BJ (cell line): ENCODE data around the gene RSPO4. TPM values are rescaled to one million over a fixed set of nuclear protein-coding genes. Genes with fewer than 3 reads are reported as not detected.

Source experiments
- CTCF ChIA-PET: fragments of 350-600 bp; formaldehyde crosslinking; extraction: SDS; loops from one replicate; lab custom pipeline; 2021; ENCODE audit warnings: antibody characterized with exemption, inconsistent platforms; lab: Yijun Ruan, JAX
- POLR2A ChIA-PET: fragments of 300-600 bp; sonication (Branson Sonifier 250); formaldehyde crosslinking; extraction: SDS; loops from one replicate; lab custom pipeline; 2021; ENCODE audit warnings: antibody characterized with exemption; lab: Charles Lee
- DNase-seq: peaks from one replicate; pipeline ENCODE4 v3.0.0-alpha.2; 2011; ENCODE audit warnings: low read depth
- H3K27me3 ChIP-seq: 2 replicates; pipeline ENCODE4 v1.6.0; 2011; ENCODE audit warnings: low read length; ENCODE audit not compliant: control insufficient read depth, insufficient read depth
- H3K36me3 ChIP-seq: 2 replicates; pipeline ENCODE4 v1.5.1; 2011; ENCODE audit warnings: low read length; ENCODE audit not compliant: control insufficient read depth, insufficient read depth
- H3K4me3 ChIP-seq: 2 replicates; pipeline ENCODE4 v1.5.1; 2011; ENCODE audit warnings: low read depth, mild to moderate bottlenecking, control low read depth, low read length
- CTCF ChIP-seq: IDR thresholded peaks from 2 replicates; pipeline ENCODE4 v1.5.1; 2011; ENCODE audit warnings: low read depth, mild to moderate bottlenecking, control low read depth, inconsistent platforms, low read length, moderate library complexity; ENCODE audit not compliant: insufficient read depth
- polyA plus RNA-seq: library from polyadenylated mRNA; depleted of rRNA; stranded (reverse); fragments of >200 nt; gene quantifications from 2 replicates; pipeline ENCODE4 v1.2.3, GENCODE V29; 2011

RSPO4 gene
- polyA plus RNA-seq, 1 experiment, result 0.52 TPM

DNA sequence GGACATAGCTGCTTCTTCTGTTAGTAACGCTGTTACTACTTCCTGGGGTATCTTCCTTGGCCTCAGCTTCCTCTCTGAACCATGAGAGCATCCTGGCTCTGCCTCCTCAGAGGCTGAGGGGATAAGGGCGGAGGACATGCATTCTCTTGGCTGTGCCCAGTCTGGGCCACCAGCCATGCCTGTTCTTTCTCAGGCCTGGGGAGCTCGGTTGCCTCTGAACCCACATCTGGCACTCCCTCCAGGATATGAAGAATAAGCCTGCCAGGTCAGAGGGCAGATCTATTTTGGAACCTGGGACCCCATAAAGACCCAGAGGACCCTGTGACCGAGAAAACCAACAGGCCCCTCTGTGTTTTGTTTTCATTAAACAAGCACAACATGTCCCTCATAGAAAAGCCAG, 79.3 kb downstream of the RSPO4 start:
- H3K4me3 ChIP-seq, result no peak overlapping the region
- no peak for TF ChIP-seq CTCF
- H3K27me3 ChIP-seq, result no peaks in the 10 kb centered on the region
- no peak for DNase-seq
- H3K36me3 ChIP-seq, result no peaks in the 10 kb centered on the region
- POLR2A ChIA-PET, result no interaction called here
- CTCF ChIA-PET, result no interaction called here

DNA sequence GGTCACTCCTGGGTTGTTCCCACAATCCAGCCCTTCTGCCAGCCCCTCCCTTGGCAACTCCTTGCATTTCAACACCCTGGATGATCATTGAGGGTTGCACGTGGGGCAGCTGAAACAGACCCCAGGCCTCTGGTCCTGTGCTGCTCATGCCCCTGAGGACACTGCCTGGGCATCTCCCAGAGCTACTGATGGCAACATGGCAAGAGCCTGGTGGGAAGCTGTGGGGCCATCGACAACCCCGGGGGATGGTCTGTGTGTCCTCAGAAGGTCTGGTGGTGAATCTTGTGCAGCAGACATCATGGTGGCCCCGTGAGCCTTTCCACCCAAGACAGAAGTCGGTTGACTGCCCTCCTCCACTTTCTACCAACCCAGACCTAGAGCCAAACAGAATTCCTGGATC, 81.0 kb downstream of the RSPO4 start:
- no peak for TF ChIP-seq CTCF
- CTCF ChIA-PET, result no interaction called here
- H3K27me3 ChIP-seq, result peaks cover 2% of the 10 kb centered on the region; the same call in 1 of the 2 replicates
- H3K4me3 ChIP-seq, result no peak overlapping the region
- no peak for DNase-seq
- POLR2A ChIA-PET, result no interaction called here
- no peaks in the 10 kb centered on the region for H3K36me3 ChIP-seq

DNA sequence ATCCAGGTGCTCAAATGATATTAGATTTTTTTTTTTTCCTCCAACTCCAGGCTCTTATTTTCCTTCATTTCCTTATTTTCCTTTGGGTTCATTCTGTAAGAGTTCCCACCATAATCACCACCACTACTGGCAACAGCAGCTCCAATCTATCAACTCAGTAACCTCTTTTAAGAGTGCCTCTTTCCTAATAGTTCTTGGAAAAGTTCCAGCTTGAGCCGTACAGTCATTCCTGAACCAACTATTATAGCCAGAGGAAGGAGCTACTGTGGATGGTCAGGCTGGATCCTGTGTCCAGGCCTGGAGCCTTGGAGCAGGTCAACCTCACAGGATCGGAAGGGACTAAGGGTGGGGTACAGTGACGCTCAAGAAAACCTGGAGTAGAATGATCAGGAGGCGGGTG, 81.8 kb downstream of the RSPO4 start:
- POLR2A ChIA-PET, result no interaction called here
- Histone ChIP-seq H3K4me3 (no peak overlapping the region), H3K36me3 (no peaks in the 10 kb centered on the region), H3K27me3 (peaks cover 2% of the 10 kb centered on the region; the same call in 1 of the 2 replicates)
- TF ChIP-seq CTCF, result no peak
- CTCF ChIA-PET, result interaction anchor here (0.6 kb wide), 1 partner anchor 85 kb away, joined by 3 read pairs; no protein-coding TSS in a partner anchor
- no peak for DNase-seq

- TF ChIP-seq CTCF, result no peak
- ChIA-PET CTCF (interaction anchor here (0.6 kb wide), 1 partner anchor 84 kb away, joined by 3 read pairs; no protein-coding TSS in a partner anchor), POLR2A (no interaction called here)
- Histone ChIP-seq H3K27me3 (peaks cover 2% of the 10 kb centered on the region; the same call in 1 of the 2 replicates), H3K36me3 (no peaks in the 10 kb centered on the region), H3K4me3 (no peak overlapping the region)
- DNase-seq, result no peak
Observed at GRCh38 chr20:919491-919916, 82.6 kb downstream of the RSPO4 start.

GRCh38 chr20:917416-917815, 84.7 kb downstream of the RSPO4 start:
- TF ChIP-seq CTCF, result no peak
- Histone ChIP-seq H3K27me3 (peaks cover 2% of the 10 kb centered on the region; the same call in 1 of the 2 replicates), H3K4me3 (no peak overlapping the region), H3K36me3 (no peaks in the 10 kb centered on the region)
- CTCF ChIA-PET, result interaction anchor here (1.3 to 2.0 kb wide), 2 partner anchors 38 to 40 kb away, joined by 6 read pairs; no protein-coding TSS in a partner anchor
- POLR2A ChIA-PET, result no interaction called here
- no peak for DNase-seq
